Measurements from ENCODE around the gene NMU.
"Not testable (repeated sequence)": the region's sequence is repeated elsewhere in the genome, so short reads cannot be mapped to it uniquely, and the experiment has no call there.

The NMU gene

DNA sequence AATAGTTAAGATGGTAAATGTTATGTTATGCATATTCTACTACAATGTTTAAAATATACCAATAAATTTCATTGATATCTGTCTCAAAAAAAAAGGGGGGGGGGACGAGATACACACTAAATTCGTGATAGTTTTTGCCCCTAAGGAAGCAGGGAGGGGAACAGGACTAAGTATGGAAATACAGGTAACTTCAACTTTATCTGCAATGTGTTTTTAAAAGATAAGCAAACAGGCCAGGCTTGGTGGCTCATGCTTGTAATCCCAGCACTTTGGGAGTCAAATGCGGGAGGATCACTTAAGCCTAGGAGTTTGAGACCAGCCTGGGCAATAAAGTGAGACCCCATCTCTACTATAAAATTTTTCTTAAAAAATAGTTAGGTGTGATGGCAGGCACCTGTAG is 76.0 kb downstream of the NMU start:
- DNase-seq (ENCODE audit: low read depth in 2 of 2): no peak

DNA sequence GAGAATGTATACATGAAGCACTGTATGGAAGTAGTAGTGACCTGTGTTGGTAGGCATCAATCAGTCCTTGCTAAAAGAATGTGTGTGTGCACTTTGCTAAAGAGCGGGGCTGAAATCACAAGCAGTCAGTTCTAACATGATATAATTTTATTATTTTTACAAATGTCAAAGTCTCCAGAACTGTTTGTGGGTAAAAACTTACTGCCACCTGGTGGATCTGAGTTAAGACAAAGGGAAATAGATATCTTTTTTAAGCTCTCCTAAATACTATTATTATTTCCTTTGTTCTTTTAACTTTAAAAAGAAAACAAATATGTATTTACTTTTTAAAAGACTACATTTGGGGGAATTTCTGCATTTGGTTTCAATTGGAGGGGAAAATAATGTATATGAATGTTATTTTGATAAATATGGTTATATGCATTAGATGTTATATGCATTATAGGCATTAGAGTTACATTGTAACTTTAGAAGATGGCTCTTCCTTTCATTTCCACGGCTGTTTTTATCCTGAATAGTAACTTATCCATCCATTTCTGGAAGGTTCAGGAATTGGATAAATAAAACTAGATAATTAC is 81.6 kb downstream of the NMU start:
- DNase-seq (ENCODE audit: low read depth in 2 of 2): no peak

DNA sequence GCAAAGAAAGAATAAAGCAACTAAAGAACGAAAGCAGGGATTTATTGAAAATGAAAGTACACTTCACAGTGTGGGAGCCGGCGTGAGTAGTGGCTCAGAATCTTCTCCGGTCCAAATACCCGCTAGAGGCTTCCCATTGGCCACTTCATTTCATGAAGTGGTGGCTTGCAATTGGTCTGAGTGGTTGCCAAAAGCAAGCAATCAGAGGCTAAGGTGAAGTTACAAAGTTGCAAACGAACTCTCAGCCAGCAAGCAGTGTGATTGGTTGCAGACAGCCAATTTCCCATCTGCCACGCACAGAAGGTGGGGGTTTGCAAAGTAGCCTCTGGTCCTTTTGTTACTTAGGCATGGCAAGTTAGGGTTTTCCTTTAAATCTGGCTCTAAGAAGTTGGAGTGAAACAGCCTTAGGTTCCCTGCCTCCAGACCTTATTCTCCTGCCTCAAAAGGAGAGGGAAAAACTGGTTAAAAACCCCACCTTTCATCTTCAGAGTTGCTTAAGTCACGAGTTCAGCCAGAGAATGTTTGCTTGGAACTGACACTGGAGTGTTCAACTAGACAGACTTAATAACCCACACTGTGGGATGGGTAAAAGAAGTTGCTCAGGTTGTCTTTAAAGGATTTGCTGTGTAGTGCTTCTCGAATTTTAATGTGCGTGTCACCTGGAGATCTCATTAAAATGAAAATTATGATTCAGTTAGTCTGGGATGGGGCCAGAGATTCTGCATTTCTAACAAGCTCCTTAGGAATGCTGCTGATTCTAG is 82.5 kb downstream of the NMU start:
- no peak for DNase-seq (ENCODE audit: low read depth in 2 of 2)

DNA sequence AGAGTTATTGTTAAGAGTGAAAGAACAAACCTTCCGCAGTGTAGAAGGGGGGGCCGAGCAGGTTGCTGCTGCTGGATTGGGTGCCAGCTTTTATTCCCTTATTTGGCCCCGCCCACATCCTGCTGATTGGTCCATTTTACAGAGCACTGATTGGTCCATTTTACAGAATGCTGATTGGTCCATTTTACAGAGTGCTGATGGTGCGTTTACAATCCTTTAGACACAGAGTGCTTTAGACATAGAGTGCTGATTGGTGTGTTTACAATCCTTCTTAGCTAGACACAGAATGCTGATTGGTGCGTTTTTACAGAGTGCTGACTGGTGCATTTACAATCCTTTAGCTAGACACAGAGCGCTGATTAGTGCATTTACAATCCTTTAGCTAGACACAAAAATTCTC is 84.1 kb downstream of the NMU start:
- not testable (repeated sequence) for DNase-seq (ENCODE audit: low read depth in 2 of 2)

DNA sequence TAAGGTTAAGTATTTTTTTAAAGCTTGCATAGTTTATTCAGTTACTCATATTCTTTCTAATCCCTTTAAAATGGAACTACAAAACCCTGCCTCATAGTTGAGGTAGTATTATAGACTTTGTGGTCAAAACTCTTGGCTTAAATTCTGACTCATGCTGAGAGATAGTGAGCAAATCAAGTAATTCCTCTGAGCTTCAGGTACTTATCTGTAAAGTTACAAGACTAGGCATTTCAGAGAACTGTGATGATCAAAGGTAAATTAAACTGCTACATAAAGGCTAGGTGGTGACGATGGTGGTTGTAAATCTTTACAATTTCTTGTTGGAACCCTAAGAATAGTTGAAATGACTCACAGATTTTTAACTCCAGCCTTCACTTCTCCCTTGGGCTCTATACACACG is 86.2 kb downstream of the NMU start:
- no peak for DNase-seq (ENCODE audit: low read depth in 2 of 2)

DNA sequence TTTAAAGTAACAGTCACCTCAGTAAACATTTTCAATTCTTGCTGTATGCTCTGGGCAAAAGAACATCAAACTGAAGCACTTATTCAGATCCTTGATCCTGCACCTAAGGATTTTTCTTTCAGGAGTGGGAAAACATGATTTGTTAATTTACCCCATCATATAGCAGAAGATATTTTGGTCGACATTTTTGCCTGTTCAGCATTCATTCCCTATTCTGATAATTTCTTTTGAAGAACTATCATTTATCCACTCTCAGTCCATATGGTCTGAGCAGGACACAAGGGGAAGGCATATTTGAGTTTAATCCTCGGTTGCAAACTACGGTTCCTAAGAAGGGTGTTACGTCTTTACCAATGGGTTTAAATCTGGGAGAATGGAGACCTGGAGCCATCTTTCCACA is 88.2 kb downstream of the NMU start:
- no peak for DNase-seq (ENCODE audit: low read depth in 2 of 2)

DNA sequence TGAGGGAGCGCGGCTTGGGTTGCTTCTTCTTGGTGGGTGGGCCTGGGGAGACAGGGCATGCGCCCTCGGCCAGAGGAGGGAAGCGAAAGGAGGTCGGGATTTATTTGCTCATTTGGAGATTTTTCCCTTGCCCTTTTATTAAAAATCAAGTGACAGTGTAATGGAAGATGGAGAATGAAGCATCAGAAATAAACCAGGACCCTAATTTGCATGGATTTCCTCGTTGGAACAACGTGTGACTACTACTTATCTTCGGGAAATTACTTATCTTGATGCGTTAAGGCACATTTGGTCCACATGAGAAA is 88.7 kb downstream of the NMU start:
- no peak for DNase-seq (ENCODE audit: low read depth in 2 of 2)

DNA sequence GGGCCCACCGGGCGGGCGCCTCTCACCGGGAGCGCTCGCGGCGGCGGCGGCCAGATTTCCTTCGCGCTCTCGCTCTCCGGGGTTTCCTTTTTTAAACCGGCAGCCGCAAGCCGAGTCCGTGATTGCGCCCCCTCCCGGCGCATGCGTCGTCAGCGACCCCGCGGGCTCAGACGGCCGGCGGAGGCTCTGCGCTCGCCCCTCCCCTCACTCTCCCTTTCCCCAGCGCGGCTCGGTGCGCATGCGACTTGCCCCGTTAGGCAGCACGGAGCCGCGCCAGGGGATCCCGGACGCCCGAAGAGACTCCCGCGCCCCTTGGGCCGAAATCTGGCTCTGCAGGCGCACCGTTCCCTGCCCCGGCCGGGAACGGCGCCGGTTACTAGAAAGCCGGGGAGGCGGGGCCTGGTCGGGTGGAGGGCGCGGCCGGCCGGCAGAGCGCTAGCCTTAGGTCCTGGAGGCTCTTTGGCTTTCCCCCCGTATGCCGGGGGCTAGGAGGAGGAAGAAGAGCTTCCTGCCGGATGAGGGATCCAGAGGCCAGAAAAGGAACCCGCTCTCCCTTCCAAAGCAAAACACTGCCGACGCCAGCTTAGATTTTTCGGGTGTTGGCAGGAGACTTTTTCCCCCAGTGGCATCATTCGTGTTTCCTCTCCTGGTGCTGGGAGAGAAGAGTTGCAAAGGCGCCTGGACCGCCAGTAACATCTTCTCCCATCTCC is 89.2 kb downstream of the NMU start, which contains the start of gene CLOCK:
Gene CLOCK (minus strand): TSS at position 154 of the 710 bp plus-strand sequence. CDS start 64,124 bp downstream, outside the sequence.
- peak; percentile 71 to 81 for DNase-seq (ENCODE audit: low read depth in 2 of 2)

DNA sequence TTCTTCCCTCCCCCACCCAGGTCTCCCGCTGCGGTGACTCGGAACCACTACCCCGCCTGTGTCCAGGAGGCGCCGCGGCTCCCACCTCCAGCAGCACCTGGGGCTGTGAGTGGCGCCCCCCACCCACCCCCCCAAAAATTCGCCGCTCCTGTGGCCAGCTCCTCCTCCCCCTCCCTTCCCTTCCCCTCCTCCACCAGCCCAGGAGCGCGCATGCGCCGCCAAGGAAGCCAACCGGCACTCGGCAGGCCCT is 89.7 kb downstream of the NMU start:
- no peak for DNase-seq (ENCODE audit: low read depth in 2 of 2)

DNA sequence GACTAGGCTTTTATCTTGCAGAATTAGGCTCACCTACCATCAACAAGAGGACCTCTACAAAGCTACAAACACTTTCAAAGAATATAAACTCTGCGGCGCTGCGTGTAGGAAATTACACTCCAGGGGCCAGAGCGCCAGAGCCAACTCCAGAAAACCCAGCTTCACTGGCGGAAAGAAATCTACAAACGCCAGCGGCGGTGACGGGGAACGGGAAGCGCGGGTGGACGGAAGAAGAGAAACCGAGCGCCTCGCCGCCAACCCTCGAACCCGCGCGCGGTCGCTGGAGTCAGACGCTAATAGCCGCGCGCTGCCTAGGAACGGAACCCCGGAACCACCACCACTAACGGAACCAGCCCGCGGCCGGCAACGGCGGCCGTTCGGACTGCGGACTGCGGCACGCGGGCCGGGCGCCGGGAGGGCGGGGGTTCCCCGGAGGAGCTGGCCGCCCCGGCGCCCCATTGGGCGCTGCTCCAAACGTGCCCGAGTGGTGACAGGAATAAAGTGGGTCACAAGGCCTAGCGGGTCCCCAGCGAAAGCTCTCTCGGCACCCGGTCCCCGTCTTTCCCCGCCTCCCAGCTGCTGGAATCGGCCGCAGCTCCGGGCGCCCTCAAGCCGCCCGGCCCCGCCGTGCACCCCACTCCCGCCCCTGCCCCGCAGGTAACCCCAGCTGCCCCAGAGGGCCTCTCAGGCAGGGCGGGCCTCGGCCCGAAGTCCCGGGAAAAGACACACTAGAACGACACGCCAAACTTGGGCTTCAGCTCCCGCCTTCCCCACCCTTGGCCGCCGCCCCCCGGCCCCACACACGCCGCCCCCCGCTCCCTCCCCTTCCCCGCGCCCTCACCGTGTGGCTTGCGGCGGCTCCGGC is 90.2 kb downstream of the NMU start:
- DNase-seq (ENCODE audit: low read depth in 2 of 2): peak; percentile 47 to 49
